HL-60/S4 treated with phorbol 12-myristate 13-acetate at 8.2 ng/mL for 4 days and 3 days (cell line): Measurements from ENCODE around the gene ZNF580.

ENCODE experiments used
- in situ Hi-C: fragments of 300-500 bp; cut with MboI; formaldehyde crosslinking; loops from 2 replicates; pipeline ENCODE4 v1.15.0; 2022; ENCODE audit warnings: low sequenced_read_pairs

The ZNF580 gene

DNA sequence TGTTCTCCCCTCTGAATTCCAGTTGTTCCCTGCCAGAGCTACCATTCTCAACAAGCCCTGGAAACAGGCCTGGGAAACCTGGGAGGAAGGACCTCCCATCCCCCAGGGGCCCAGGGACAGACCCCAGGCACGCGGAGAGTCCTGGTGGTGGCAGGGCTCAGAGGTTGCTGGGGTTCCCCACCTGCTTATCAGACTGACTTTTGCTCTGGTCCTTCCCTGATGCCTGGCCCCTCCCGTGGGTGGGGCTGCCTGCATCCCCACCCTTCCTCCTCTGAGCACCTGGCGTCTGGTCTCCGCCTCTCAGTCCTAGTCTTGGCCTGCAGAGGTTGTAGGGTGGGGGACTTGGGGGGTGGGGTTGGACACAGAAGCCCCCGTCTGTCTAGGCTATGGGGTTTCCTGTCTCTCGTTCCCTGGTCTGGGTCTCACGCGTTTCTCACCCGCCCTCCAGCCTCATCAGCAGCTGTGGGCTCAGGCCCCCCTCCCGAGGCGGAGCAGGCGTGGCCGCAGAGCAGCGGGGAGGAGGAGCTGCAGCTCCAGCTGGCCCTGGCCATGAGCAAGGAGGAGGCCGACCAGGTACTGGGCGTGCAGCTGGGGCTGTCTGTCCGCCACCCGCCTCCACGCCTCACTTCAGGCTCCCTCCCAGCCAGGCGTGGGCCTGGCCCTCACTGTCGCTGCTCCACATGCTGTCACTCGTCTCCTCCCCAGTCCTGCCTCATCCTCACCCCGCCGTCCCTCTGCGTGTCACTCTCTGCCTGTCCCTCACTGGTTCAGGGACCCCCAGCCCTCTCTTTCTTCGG lies 47.8 kb downstream of the ZNF580 start:
- in situ Hi-C loops, result no loop called here

DNA sequence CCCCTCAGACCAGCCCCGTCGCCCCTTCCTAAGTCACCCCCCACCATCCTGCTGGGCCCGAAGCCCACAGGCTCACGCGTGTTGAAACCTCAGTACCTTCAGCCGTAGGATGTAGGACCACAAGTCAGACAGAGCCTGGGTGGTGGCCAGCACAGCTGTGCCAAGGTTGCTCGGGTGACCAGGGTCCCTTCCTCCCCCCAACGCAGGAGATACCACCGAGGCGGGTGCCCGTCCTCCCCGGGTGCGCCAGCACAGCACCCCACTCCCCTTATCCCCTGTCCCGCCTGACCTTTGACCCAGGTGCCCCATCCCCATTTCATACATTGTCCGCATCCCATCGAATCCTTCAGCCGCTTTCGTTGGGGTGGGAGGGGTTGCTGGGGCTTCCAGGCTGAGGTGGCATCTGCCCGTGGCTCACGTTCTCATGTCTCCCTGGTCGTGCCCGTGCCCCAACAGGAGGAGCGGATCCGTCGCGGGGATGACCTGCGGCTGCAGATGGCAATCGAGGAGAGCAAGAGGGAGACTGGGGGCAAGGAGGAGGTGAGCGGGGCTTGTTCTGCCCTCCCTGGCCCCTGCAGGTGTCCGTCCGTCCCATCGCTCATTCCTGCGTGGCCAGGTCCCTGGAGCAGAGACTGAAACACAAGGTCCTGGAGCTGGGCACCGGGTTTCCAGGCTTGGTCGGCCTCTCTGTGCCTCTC lies 48.8 kb downstream of the ZNF580 start:
- in situ Hi-C loops, result no loop called here

DNA sequence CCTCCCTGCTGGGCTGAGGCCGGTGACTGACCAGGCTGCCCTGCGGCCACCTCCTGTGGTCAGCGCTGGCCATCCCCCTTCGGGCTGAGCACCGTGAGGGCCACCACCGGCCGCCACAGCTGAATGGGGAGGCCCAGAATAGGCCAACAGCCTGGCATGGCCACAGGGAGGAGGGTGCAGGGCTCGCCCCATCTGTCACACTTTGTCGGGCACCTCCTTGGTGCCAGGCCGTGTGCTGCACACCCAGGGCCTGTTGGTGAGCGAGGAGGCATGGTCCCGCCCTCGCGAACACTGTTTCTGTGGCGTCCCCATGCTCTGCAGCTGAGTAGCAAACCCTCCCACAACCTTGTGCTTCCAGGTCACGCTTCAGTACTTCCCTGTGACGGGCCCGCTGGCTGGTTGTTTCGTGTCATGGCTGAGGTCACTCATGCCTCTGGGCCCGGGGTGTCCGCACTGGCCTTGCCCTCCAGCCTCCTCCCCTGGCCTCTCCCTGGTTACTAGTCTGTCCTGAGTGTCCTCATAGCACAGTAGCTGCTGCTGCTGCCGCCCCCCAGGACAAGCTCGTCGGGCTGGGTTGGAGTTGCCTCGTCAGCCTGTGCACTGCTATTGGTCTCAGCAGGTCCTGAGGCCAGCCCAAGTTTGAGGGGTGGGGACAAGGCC lies 49.4 kb downstream of the ZNF580 start:
- in situ Hi-C loops, result no loop called here

DNA sequence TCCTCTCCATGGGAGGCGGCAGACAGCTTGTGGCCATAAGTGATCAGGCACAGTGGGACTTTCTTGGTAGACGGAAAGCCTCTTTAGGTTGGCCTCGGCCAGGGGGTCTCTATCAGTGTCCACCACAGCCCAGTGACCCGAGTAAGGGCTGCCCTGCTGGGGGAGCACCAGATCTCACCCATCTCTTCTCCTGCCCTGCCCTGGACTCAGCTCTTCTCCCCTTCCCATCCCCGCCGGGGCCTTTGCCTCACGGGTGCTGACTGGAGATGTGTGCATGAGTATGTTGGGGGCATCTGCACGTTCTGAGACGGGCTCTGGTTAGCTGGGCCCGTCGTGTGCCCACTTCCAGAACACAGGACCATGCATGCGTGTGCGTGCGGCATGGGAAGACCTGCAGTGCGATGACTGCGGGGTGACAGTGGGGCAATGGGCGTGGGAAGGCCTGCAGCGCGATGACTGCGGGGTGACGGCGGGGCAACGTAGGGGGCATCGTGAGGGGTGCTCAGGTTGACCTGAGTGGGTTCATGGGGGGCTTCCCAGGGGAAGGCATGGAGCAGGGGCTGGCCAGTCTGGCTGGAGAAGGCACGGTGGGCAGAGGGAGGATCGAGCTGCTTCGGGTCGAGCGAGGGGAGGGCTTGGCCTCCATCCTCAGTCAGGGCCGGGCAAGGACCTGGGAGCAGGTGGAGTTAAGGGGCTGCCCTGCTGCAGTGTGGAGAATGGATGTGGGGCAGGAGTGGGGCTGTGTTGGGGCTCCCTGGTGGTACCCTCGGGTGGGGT lies 50.2 kb downstream of the ZNF580 start:
- in situ Hi-C loops, result no loop called here

DNA sequence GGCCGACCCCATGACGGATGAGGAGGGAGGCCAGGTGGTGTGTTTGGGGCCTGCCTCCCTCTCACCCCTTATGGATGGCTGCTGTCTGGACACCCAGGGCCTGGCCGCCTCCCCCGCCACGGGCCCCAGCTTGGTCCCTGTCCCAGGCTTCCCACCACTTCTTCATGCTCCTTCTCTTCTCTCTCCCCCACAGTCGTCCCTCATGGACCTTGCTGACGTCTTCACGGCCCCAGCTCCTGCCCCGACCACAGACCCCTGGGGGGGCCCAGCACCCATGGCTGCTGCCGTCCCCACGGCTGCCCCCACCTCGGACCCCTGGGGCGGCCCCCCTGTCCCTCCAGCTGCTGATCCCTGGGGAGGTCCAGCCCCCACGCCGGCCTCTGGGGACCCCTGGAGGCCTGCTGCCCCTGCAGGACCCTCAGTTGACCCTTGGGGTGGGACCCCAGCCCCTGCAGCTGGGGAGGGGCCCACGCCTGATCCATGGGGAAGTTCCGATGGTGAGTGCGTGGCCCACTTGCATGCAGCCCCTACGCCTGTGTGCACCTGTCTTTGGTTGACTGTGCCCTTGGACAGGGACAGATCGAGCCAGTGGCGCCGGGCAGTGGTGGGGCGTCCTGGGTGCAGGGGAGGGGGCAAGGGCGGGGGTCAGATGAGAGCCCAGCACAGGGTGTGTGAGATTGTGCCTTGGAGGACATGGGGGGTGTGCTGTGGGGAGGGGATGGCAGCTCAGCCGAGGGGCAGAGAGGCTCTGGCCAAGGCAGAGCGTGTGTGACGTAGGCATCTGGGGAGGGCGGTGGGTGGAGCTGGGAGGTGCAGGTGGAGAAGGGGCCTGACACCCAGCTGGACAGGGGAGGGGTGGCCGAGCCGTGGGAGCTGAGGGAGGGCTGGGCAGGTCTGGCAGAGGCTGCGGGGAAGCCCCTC lies 51.0 kb downstream of the ZNF580 start:
- in situ Hi-C loops, result no loop called here

DNA sequence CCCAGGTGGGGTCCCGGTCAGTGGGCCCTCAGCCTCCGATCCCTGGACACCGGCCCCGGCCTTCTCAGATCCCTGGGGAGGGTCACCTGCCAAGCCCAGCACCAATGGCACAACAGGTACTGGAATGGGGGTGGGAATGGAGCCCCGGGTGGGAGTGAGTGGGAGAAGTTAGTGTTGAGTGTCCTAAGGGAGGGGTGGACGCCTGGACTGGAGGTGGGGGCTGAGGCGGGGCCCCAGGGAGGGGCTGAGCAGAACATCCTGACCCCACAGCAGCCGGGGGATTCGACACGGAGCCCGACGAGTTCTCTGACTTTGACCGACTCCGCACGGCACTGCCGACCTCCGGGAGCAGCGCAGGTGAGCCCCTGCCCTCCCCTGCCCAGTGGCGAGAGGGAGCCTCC lies 51.9 kb downstream of the ZNF580 start:
- in situ Hi-C loops, result no loop called here
